GM12875 (cell line): ENCODE measurements around the gene SIPA1L3.

Source experiments
- H3K4me3 ChIP-seq: one replicate; pipeline ENCODE4 v1.5.1; 2011; ENCODE audit warnings: low read depth, low read length, control low read depth
- CTCF ChIP-seq: IDR thresholded peaks from 2 replicates; pipeline ENCODE4 v1.5.1; 2011; ENCODE audit warnings: low read depth, mild to moderate bottlenecking, control low read depth, inconsistent platforms, low read length, moderate library complexity, borderline replicate concordance; ENCODE audit not compliant: insufficient read depth

SIPA1L3 gene

DNA sequence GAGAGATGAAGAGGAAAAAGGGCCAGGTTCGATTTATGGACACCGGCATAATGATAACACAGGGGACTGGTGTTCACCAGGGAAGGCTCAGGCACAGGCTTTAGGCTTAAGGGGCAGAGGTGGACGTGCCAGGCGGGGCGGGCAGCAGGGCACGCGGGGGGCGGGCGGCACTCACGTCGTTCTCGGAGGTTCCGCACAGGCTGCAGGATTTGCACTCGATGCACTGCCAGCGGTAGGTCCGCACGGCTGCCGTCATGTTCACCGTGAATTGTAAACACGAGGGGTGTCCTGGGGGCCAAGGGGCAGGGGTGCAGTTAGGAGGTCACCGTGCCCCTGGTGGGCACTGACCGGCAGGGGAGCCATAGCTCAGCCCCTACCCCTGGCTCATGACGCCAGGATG, 306.5 kb downstream of the SIPA1L3 start:
- H3K4me3 ChIP-seq: no peak overlapping the region
- no peak for TF ChIP-seq CTCF

GRCh38 chr19:38213911-38214625, 307.1 kb downstream of the SIPA1L3 start:
- no peak for TF ChIP-seq CTCF
- H3K4me3 ChIP-seq: no peak overlapping the region

DNA sequence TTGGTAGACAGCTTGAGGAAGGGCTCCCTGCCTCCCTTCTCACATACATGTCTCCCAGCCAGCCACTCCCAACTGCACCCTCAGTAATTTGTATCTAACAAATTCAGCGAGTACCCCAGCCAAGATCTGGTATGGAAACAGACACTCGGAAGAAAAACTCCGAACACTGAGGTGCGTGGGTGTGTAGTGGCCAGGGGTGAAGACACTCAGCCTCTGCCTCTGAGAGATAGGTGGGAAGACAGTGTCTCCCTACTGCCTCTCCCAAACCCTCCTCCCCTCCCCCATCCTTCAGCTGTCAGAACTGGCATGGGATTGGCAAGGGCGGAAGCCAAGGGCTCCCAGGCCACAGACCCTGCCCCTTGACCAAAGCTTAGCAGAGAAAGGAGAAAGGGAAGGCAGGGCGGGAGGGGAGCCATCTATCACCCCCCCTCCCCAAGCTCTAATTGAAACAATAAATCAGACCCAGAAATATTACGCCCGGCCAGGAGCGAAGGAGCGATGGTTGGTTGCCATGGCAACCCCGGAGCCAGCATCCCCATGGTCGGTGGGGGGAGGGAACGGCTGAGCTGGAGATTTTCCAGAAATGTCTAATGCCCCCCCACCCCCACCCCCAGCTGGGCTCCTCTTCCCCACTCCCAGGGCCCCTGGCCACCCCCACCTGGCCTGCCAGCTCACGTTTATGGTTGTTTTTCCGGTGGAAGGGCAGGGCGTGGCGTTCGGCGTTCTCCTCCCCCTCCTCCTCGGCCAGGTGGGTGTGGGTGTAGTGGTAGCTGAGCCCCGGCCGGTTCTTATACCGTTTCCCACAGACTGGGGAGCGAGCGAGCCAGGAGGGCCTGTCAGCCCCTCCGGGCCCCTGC, 310.0 kb downstream of the SIPA1L3 start:
- no peak for TF ChIP-seq CTCF
- H3K4me3 ChIP-seq: no peak overlapping the region

DNA sequence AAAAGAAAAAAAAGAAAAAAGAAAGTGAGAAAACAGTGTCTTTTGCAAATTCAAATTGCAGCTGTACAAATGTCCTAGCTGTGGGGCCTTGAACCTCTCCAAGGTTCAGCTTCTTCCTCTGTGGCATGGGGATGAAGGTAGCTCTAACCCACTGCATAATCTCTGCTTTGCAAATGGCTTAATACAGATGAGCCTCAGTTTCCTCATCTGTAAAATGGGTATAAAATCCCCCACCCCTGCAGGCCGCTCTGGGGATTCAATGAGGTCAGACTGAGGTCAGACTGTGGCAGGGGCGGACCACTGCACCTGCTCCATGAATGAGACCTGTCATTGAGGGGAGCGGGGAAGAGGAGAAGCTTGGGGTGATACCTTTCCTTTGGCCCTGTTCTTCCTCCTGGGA, 311.2 kb downstream of the SIPA1L3 start:
- no peak overlapping the region for H3K4me3 ChIP-seq
- no peak for TF ChIP-seq CTCF

DNA sequence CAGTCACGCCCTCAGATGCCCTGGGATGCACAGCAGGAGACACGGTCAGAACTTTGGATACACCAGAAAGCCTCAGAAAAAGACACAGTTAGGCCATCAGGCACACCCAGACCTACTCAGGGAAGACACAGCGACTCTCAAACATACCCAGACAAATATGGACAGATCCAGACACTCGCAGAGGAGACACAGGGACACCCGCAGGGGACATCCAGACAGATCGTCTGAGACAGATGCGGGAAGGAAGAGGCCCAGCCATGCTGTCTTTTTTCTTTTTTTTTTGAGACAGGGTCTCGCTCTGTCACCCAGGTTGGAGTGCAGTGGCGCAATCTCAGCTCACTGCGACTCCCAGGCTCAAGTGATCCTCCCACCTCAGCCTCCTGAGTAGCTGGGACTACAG, 312.2 kb downstream of the SIPA1L3 start:
- no peak for TF ChIP-seq CTCF
- H3K4me3 ChIP-seq: no peak overlapping the region

DNA sequence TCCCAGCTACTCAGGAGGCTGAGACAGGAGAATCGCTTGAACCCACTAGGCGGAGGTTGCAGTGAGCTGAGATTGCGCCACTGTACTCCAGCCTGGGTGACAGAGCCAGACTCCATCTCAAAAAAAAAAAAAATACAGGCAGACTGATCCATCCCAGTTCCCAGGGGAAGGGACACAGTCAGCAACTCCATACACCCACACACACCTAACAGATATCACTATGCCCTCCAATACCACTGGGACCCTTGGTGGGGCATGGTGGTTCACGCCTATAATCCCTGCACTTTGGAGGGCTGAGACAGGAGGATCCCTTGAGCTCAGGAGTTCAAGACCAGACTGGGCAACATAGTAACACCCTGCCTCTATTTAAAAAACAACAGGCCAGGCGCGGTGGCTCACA, 314.4 kb downstream of the SIPA1L3 start:
- no peak overlapping the region for H3K4me3 ChIP-seq
- TF ChIP-seq CTCF: no peak
